Endothelial cell of umbilical vein (primary cell): ENCODE data around the gene OR52E1.

Experiments
- EZH2 ChIP-seq: IDR thresholded peaks from 2 replicates; pipeline ENCODE4 v1.6.1; 2012; ENCODE audit warnings: borderline replicate concordance, low read depth, mild to moderate bottlenecking, moderate library complexity, low read length, inconsistent platforms; ENCODE audit not compliant: severe bottlenecking
- JUN ChIP-seq: IDR thresholded peaks from 2 replicates; pipeline ENCODE4 v1.6.1; 2011; ENCODE audit warnings: borderline replicate concordance, low read depth; ENCODE audit not compliant: insufficient read length, insufficient read depth
- POLR2A ChIP-seq: IDR thresholded peaks from 2 replicates; pipeline ENCODE4 v1.6.1; 2012; ENCODE audit warnings: low read depth, mild to moderate bottlenecking, control low read depth, low read length
- POLR2AphosphoS5 ChIP-seq: IDR thresholded peaks from 2 replicates; pipeline ENCODE4 v1.6.1; 2012; ENCODE audit warnings: low read depth, mild to moderate bottlenecking, control low read depth, low read length, moderate library complexity; ENCODE audit not compliant: insufficient read depth
- TF ChIP-seq, protein P1 (sequence below), 2 donors: IDR thresholded peaks; 1 replicate in 1 of 2; 2 replicates in 1 of 2; pipeline ENCODE4 v1.5.1; 2011; ENCODE audit warnings: low read length in 2 of 2, mild to moderate bottlenecking in 2 of 2, moderate library complexity in 2 of 2, control low read depth in 1 of 2, inconsistent platforms in 1 of 2, low read depth in 1 of 2; ENCODE audit not compliant: insufficient read depth in 1 of 2; ENCODE audit errors: extremely low read depth in 1 of 2
- TF ChIP-seq, protein P2 (sequence below): IDR thresholded peaks from 2 replicates; pipeline ENCODE4 v1.6.1; 2011; ENCODE audit not compliant: insufficient read depth, insufficient read length

DNA sequence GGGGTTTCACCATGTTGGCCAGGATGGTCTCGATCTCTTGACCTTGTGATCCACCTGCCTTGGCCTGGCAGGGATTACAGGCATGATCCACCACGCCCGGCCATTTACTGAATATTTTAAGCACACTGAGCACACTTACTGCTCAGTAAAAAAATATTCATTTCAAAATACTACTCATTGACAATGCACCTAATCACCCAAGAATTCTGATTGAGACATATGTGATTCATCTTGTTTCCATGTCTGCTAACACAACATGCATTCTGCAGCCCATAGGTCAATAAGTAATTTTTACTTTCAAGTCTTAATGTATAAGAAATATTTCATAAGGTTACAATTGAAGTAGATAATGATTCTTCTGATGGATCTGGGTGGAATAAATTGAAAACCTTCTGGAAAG is 27.3 kb upstream of the OR52E1 start:
- TF ChIP-seq, protein P1, sequence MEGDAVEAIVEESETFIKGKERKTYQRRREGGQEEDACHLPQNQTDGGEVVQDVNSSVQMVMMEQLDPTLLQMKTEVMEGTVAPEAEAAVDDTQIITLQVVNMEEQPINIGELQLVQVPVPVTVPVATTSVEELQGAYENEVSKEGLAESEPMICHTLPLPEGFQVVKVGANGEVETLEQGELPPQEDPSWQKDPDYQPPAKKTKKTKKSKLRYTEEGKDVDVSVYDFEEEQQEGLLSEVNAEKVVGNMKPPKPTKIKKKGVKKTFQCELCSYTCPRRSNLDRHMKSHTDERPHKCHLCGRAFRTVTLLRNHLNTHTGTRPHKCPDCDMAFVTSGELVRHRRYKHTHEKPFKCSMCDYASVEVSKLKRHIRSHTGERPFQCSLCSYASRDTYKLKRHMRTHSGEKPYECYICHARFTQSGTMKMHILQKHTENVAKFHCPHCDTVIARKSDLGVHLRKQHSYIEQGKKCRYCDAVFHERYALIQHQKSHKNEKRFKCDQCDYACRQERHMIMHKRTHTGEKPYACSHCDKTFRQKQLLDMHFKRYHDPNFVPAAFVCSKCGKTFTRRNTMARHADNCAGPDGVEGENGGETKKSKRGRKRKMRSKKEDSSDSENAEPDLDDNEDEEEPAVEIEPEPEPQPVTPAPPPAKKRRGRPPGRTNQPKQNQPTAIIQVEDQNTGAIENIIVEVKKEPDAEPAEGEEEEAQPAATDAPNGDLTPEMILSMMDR (IDR thresholded peaks at IDR 0.05; ENCODE audit: extremely low read depth in 1 of 2, insufficient read depth in 1 of 2, low read depth in 1 of 2, low read length in 2 of 2): no peak
- TF ChIP-seq POLR2AphosphoS5: no peak
- TF ChIP-seq POLR2A: no peak
- TF ChIP-seq EZH2: no peak
- TF ChIP-seq, protein P2, sequence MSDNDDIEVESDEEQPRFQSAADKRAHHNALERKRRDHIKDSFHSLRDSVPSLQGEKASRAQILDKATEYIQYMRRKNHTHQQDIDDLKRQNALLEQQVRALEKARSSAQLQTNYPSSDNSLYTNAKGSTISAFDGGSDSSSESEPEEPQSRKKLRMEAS: no peak
- TF ChIP-seq JUN: no peak
